ENCODE measurements around the gene BCOR.

The BCOR gene

DNA sequence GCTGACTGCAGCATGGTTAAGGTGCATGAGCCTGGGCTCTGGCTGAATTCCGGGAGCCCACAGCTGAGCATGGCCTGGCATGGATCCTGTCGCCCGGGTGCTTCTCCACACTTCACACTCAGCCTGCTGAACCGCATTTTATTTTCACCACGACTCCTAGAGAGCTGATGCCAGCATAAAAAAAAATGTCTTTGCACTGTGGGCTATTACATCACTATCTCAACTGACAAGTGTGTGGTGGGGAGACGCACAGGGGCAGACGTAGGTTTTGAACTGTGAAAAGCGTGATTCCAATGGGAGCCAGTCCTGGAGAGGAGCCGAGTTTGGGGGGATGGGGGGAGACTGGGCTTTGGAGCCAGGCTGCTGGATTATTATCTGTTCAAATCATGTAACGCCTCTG is 36.8 kb downstream of the BCOR start:
- no peak for DNase-seq

DNA sequence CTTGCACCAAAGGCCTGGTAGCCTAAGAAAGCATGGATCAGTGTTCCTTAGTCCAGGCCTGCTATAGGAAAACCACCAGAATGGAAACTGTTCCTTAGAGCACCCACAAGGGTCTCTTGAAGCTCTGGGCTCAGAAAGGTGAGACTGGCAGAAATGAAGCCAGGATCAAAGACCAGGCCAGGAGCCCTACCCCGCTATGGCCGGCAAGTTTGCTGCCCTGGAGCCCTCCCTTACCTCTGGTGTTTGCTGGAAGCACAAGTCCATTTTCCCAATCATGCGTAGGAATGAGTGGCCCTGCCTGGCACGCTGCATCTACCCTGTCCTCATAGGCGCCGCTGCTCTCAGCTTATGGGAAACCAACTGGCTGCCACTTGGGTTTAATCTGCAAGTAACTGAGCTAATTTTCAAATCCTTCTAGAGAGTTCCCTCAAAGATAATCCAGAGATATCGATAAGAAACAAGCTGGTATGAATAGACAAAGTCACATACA is 37.4 kb downstream of the BCOR start:
- DNase-seq, result no peak

DNA sequence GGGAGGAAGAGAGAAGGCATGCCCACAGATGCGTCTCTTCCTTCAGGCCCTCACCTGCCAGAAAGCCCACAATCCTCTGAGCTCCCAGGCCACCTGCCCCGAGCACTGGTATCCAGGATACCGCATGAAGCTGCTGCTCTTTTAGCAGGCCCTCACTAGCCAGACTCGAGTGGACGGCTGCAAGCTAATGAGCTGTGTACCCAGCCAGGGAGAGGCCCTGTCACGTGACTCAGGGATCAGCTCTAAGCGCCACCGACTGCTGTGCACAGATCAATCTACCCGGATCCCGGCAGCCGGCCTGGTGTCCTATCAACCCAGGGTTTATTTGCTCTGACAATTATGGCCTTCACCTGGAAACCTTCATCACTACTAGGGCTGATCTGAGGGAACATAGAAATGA is 39.0 kb downstream of the BCOR start:
- DNase-seq, result peak; percentile 87

DNA sequence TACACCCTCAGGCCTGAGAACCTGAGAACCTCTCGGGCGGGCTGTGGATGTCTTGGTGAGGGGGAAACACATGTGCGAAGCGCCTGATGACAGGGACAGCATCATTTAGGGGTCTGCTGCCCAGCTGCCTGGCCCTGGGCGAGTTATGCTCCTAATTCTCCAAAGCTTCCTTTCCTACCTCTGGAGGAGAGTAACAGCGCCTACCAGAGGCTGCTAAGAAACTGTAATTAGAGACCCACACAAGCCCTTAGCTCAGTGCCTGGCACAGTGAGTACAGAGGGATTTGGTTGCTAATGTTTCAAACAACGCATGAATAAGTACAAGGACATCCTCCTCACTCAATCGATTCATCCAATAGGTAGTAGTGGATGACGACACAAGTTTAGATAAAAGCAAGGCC is 40.4 kb downstream of the BCOR start:
- no peak for DNase-seq

DNA sequence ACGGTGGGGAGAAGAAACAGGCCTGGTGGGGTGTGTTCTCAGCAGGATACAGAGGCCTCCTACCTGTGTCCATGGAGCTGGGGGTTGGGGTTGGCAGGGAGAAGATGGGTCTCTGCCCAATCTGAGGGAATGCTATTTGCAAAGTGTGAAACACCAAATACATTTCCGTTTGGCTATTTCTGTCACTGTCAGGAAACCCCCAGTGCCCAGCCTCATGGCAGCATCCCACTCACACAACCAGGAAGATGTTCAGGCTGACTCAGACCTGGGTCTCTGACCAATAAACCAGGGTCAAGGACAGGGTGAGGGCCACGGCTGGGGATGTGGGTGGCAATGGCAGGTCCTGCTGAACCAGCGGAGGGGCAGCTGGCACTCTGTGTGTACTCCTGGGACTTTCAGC is 41.3 kb downstream of the BCOR start:
- DNase-seq, result no peak

DNA sequence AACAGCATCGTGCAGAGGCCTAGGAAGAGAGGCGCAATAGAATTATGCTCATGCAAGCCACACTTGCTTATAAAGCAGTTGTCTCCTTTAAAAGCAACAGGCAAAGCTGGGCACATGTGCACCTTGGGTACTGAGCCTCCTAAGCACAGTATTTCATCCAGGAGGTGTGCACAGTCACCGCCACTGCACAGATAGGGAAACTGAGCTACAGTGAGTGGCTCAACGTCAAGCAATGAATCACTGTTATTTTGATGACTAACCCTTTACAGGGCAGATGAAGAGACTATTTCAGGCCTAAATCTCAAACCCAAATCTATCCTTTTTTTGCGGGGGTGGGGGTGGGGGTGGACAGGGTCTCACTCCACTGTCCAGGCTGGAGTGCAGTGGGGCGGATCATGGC is 42.3 kb downstream of the BCOR start:
- no peak for DNase-seq

DNA sequence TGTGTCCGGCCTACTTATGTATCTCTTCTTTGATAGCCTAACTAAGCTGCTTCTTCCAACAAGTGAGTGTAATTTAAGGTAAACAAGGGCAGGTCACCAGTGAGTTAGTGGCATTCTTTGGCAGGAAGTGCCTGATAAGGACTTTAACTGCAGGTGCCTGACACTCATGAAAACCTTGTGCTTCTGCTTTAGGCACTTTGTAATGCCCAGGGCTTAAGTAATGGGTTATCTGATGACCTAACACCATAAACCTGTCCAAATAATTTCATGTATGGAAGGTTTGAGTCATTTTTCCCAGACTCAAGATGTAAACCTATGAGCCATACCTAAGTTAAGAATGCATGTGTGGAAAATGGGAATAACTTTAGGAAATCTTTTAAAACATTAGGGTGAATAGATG is 43.0 kb downstream of the BCOR start:
- no peak for DNase-seq

DNA sequence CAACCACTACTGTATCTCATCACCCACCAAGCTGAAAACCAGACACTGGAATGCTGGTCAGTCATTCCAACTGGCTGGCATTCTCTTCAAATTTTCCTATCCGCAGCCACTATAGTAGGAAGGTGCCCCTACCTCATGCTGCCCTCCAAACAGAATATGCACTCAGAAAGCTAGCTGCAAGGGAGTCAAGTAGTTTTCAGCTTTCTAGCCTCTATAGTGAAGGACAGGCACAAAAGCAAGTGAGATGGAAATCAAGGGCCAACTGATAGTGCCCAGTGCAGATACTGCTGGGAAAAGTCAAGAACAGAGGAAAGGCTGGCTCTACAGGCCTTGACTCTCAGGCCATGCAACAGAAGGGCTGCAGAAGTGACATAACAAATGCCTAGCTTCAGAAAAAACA is 47.2 kb downstream of the BCOR start:
- DNase-seq, result no peak

DNA sequence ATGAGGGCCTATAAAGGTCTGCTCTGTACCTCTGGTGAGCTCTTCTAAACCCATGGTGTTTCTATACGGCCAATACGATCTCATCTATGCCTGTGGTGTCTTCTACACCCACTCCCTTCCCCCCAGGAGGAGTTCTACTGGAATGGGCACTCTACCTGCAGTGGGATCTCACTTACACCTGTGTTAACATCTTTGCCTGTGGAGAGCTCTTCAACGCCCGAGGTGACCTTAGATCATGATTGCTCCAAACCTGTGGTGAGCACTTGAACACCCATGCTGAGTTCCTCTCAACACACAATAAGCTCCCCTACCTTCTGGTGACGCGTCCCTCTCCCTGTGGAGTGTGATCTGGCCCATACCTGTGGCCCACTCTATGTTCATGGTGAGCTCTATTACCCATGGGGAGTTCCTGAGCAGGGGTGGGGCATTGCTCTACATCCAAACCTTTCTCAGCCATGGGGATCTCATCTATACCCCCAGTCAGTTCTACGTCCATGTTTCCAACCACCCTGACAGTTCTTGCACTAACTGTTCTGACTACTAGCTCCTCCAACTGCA is 48.6 kb downstream of the BCOR start:
- no peak for DNase-seq

DNA sequence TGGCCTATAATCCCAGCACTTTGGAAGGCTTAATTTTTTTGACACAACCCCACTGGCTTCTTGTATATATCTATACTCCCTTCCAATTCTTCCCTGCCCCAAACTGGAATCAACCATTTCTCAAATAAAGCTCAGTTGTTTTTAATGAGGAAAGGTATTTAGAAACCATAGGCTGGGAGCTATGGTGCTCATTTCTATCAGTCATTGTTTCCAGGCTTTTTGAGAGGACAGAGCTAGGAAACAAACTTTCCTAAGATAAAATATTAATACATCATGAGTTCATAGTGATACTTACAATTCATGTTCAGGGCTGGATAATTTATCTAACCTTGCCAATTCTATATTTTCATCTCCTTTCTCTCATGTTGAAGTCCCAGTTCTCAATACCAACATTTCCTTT is 50.3 kb downstream of the BCOR start:
- DNase-seq, result no peak

DNA sequence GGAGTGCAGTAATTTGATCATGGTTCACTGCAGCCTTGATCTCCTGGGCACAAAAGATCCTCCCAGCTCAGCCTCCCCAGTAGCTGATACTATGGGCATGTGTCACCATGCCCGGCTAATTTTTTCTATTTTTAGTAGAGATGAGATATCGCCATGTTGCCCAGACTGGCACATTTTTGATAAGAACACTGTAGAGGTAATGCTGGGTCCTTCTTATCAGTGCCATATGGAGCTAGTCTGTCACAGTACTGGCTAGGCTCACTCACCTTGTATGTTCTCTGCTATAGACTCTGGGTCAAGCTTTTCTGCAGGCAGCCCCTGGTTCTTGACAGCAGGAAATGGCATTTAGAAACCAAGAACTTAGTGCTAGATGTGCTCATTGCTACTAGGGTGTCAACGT is 53.9 kb downstream of the BCOR start:
- DNase-seq, result no peak

DNA sequence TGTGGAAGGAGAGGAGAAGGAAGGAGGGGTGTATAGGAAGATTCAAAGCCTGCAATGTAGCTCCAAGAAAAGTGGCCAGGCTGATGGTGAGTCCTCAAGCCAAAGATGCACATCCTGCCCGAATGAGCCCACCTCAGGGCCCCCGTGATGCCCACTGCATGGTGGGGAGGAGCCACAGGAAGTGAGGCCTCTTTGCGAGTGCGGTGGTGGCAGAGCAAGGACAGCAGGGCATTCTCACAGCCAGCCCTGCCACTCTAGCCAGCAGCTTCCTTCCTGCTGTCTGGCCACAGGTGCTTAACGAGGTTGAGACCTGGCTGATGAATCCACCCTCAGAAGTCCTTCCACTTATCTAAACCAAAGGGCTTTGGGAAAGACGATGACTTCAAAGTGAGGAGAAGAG is 55.8 kb downstream of the BCOR start:
- DNase-seq, result no peak

DNA sequence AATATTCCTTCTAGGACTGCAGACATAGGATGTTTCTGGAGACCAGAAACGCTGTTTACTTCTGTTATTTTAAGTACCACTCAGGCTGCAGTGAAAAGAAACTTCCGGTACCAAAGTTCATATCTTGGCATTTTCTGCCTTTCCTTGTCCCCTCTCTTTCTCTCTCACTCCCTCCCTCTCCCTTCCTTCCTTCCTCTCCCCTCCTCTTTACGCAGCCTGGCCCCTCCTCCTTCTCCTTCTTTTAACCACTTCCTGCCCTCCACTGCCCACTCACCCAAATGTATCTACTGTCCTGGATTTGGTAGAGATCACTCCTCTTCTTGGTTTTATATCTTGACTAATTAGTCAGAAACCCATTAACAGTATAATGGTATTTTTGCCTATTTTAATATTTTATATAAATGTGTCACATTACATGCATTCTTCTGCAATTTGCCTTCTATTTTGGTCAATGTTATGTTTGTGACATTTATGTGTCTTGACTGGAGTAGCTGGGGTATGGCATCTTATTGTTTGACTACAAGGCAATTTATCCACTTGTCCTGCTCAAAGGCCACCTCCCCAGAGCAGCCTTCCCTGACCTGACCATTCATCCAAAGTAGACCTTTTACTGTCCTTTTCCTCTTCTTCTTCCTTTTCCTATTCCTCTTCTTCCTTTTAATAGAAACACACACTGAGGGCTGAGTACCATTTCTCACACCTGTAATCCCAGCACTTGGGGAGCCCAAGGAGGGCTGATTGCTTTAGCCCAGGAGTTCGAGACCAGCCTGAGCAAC is 56.9 kb downstream of the BCOR start:
- DNase-seq, result no peak

DNA sequence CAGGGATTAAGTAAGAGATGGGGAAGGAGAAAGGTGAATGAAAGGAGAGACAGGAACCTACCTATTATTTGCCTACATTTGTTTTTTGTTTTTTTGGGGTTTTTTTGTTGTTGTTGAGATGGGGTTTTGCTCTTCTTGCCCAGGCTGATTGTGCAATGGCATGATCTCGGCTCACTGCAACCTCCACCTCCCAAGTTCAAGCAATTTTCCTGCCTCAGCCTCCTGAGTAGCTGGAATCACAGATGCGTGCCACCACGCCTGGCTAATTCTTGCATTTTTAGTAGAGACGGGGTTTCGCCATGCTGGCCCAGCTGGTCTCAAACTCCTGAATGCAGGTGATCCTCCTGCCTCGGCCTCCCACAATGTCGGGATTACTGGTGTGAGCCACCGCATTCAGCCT is 57.9 kb downstream of the BCOR start:
- DNase-seq, result no peak

DNA sequence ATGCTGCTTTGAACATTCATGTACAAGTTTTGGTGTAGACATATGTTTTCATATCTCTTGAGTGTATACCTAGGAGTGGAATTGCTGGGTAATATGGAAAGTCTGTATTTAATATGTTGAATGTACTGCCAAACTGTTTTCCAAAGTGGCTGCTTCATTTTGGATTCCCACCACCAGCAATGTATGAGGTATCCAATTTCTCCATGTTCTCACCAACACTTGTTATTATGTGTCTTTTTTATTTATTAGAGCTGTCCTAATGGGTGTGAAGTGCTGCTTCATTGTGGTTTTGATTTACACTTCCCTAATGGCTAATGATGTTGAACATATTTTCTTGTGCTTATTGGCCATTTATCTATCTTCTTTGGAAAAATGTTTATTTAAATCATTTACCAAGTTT is 60.4 kb downstream of the BCOR start:
- DNase-seq, result no peak

DNA sequence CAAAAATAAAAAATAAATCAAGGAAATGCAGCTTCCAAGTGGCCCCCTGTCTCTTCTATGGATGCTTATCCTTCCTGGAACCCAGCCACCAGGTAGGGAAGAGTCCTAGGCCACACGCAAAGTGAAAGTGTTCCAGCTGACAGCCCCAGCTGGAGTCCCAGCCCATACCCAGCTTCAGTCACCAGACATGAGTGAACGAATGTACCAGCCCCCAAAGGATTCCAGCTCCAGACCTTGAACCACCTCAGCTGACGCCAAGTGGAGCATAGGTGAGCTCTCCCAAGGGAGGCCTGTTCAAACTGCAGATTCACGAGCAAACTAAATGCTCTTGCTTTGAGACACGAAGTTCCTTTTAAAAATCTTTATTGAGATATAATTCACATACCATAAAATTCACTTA is 62.0 kb downstream of the BCOR start:
- no peak for DNase-seq

DNA sequence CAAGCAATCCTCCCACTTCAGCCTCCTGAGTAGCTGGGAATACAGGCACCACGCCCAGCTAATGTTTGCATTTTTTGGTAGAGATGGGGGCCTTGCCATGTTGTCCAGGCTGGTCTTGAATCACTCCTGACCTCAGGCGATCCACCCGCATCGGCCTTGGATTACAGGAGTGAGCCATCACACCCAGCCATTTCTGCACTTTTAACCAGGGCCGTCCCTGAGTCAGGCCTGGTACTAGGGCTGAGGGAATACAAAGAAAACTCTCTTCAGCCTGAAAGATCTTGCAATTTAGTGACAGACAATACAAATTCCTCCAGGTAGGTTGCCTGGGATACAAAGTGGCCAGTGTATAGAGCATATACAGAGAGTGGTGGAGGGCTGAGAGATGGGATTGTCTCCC is 65.8 kb downstream of the BCOR start:
- DNase-seq, result no peak

DNA sequence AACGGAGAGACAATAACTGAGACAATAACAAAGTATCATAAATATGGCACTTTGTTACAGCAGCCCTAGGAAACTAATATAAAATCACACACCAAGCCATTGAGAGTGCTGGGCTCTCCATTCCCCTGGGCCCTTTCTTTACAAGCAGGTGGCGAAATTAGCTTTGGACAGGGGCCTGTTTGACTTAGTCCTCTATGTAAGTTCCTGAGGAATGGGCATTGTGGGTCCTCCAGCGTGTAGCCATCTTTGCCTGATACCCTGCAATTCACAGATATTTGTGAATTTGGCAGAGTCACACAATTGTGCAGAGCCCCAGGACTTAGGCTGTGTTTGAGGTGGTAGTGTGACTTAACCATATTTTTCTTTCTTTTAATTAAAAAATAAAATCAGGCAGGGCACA is 67.6 kb downstream of the BCOR start:
- DNase-seq, result no peak

DNA sequence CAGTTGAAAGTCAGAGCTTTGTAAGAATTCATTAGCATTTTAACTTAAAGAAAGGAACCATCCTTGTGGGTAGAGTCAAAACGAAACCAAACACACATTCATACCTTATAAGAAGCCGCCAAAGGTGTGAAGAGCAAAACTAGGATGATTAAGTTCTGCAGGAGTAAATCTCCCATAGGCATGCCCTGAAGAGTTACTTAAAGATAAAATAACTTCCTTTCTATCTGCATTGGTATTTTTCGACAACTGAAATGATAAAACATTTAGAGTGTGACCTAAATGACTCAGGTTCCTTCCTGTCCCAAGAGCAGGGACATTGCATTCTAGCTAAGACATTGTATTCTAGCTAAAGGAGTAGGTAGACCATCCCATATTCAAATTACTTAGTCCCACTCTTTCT is 75.3 kb downstream of the BCOR start:
- no peak for DNase-seq

DNA sequence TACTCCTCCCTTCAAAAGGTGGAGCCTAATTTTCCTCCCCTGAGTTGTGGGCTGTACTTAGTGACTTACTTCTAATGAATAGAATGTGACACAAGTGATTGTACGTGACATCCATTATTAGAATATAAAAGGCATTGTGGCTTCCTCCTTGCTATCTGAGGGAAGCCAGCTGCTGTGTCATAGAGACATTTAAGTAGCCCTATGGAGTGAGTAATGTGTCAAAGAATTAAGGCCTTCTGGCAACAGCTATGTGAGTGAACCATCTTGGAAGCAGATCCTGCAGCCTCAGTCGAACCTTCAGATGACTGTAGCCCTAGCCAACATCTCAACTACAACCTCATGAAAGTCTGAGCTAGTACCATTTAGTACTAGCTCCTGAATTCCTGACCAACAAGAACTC is 76.1 kb downstream of the BCOR start:
- DNase-seq, result no peak

DNA sequence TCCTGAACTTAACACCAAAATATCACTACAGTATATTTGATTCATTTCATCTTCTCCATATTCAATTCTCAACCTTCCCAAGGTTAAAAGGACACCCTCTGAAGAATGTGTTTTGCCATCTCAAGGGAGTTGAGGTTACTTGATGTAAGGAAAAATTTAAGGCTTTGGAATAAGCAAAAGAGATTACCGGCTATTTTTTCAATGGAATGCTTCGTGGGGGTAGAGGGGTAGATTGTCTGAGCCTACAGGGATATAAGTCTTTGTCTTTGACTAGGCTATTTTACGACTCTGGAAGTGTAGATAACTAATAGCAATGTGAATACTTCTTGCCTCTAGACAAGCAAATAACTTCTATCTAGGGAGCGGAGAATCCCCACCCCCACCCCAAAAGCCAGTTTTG is 78.2 kb downstream of the BCOR start:
- DNase-seq, result no peak

DNA sequence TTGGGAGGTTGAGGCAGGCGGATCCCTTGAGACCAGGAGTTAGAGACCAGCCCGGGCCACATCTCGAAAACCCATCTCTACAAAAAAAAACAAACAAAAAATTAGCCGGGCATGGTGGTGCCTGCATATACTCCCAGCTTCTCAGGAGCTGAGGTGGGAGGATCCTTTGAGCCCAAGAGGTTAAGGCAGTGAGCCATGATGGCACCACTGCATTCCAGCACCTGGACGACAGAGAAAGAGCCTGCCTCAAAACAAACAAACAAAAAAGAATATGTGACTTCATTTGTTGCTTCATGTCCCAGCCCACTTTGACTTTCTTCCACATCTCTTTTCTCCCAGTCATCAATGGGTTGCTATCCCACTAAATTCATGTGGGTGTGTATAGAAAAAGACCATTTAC is 79.7 kb downstream of the BCOR start:
- DNase-seq, result no peak

DNA sequence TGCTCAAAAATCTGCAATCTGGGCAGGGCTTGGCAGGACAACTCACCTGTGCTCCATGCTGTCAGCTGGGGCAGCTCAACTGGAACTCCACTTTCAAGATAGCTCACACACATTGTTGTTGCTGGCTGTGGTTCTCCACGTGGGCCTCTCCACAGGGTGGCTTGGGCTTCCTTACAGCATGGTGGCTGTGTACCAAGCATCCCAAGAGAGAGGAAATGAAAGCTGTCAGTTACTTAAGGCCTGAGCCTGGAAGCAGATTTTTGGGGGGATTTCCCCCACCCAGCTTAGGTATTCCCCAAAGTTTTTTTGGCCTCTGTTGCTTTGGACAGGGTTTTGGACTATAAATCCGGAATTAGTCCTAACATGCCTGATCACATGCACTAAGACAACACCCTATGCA is 81.0 kb downstream of the BCOR start:
- DNase-seq, result no peak

DNA sequence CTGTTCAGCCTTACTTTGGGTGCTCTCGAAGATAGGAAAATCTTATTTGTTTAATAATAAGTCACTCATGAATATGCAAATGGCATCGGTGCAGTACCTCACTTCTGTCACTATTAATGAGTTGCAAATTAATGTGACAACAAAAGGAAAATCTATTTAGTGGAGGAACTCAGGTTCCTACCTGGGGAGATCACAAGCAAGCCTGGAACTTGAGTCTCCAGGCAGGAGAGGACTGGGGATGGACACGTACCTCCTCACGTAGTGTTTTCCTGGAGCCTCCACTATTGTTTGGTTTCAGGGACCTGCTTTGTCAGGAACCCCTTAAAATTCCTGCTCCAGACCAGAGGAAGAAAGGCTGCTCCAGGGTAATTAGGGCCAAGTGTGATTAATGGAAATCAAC is 82.1 kb downstream of the BCOR start:
- DNase-seq, result no peak

Measured in NCI-H510A treated with DMSO at 0.1 percent for 48 hours (cell line).